ENCODE data around the gene ASPSCR1.

The ASPSCR1 gene

DNA sequence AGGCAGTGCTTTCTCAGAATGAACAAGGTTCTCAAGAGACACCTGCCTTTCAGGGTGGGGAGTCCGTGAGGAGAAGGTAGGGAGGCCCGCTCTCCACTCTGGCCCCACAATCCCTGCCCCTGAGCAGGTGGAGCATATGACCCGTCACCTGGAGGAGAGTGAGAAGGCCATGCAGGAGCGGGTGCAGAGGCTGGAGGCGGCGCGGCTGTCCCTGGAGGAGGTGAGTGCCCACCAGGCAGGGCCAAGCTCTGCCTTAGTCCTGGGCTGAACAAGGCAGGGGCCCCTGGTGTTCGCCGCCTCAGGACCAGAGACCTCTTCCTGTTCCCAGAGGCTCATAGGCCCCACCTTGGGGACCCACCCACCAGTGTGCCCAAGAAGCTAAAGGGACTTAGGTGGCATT lies 51.5 kb downstream of the ASPSCR1 start:
- TF ChIP-seq FOXP2 (optimal IDR thresholded peaks at IDR 0.05; ENCODE audit: borderline replicate concordance, extremely low read depth, extremely low read length, insufficient read depth): no peak
- TF ChIP-seq, protein P1, sequence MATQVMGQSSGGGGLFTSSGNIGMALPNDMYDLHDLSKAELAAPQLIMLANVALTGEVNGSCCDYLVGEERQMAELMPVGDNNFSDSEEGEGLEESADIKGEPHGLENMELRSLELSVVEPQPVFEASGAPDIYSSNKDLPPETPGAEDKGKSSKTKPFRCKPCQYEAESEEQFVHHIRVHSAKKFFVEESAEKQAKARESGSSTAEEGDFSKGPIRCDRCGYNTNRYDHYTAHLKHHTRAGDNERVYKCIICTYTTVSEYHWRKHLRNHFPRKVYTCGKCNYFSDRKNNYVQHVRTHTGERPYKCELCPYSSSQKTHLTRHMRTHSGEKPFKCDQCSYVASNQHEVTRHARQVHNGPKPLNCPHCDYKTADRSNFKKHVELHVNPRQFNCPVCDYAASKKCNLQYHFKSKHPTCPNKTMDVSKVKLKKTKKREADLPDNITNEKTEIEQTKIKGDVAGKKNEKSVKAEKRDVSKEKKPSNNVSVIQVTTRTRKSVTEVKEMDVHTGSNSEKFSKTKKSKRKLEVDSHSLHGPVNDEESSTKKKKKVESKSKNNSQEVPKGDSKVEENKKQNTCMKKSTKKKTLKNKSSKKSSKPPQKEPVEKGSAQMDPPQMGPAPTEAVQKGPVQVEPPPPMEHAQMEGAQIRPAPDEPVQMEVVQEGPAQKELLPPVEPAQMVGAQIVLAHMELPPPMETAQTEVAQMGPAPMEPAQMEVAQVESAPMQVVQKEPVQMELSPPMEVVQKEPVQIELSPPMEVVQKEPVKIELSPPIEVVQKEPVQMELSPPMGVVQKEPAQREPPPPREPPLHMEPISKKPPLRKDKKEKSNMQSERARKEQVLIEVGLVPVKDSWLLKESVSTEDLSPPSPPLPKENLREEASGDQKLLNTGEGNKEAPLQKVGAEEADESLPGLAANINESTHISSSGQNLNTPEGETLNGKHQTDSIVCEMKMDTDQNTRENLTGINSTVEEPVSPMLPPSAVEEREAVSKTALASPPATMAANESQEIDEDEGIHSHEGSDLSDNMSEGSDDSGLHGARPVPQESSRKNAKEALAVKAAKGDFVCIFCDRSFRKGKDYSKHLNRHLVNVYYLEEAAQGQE (IDR thresholded peaks at IDR 0.05; ENCODE audit: insufficient read depth in 1 of 2, low read depth in 2 of 2, low read length in 2 of 2): no peak
- no peak for TF ChIP-seq SIN3A (IDR thresholded peaks at IDR 0.05; ENCODE audit: borderline replicate concordance, insufficient read depth, low read length)
- TF ChIP-seq TAF1 (IDR thresholded peaks at IDR 0.05; ENCODE audit: borderline replicate concordance, insufficient read depth, low read length): no peak
- TF ChIP-seq POLR2AphosphoS5 (IDR thresholded peaks at IDR 0.05; ENCODE audit: low read depth, low read length): no peak

DNA sequence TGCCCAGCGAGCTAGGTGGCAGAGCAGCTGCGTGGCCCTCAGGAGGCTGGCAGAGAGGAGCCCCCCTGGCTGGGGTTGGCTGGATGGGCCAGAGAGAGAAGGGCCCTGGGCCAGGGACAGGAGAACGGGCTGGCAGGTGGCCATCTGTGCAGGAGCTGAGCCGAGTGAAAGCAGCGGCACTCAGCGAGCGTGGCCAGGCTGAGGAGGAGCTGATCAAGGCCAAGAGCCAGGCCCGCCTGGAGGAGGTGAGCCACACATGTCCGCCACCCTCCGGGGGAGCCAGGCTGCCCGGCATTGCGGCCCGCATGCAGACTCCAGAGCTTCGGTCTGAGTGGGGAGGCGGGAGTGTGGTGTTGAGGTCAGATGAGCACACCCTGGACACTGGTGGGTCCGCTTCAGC lies 52.0 kb downstream of the ASPSCR1 start:
- TF ChIP-seq POLR2AphosphoS5 (IDR thresholded peaks at IDR 0.05; ENCODE audit: low read depth, low read length): no peak
- TF ChIP-seq SIN3A (IDR thresholded peaks at IDR 0.05; ENCODE audit: borderline replicate concordance, insufficient read depth, low read length): no peak
- no peak for TF ChIP-seq TAF1 (IDR thresholded peaks at IDR 0.05; ENCODE audit: borderline replicate concordance, insufficient read depth, low read length)
- no peak for TF ChIP-seq FOXP2 (optimal IDR thresholded peaks at IDR 0.05; ENCODE audit: borderline replicate concordance, extremely low read depth, extremely low read length, insufficient read depth)
- TF ChIP-seq, protein P1 (IDR thresholded peaks at IDR 0.05; ENCODE audit: insufficient read depth in 1 of 2, low read depth in 2 of 2, low read length in 2 of 2): no peak

DNA sequence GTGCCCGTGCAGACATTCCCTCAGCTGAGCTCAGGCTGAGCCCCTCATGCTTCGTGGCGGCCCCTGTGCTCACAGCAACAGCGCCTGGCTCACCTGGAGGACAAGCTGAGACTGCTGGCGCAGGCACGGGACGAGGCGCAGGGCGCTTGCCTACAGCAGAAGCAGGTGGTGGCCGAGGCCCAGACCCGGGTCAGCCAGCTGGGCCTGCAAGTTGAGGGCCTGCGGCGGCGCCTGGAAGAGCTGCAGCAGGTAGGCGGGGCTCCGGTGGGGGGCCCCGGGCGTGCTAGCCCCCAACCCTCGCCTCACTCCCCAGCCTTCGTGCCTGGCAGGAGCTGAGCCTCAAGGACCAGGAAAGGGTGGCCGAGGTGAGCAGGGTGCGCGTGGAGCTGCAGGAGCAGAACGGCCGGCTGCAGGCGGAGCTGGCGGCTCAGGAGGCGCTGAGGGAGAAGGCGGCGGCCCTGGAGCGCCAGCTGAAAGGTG lies 52.6 kb downstream of the ASPSCR1 start:
- TF ChIP-seq, protein P1 (IDR thresholded peaks at IDR 0.05; ENCODE audit: insufficient read depth in 1 of 2, low read depth in 2 of 2, low read length in 2 of 2): no peak
- TF ChIP-seq FOXP2 (optimal IDR thresholded peaks at IDR 0.05; ENCODE audit: borderline replicate concordance, extremely low read depth, extremely low read length, insufficient read depth) (no peak), SIN3A (IDR thresholded peaks at IDR 0.05; ENCODE audit: borderline replicate concordance, insufficient read depth, low read length) (no peak), POLR2AphosphoS5 (IDR thresholded peaks at IDR 0.05; ENCODE audit: low read depth, low read length) (no peak), TAF1 (IDR thresholded peaks at IDR 0.05; ENCODE audit: borderline replicate concordance, insufficient read depth, low read length) (no peak)

DNA sequence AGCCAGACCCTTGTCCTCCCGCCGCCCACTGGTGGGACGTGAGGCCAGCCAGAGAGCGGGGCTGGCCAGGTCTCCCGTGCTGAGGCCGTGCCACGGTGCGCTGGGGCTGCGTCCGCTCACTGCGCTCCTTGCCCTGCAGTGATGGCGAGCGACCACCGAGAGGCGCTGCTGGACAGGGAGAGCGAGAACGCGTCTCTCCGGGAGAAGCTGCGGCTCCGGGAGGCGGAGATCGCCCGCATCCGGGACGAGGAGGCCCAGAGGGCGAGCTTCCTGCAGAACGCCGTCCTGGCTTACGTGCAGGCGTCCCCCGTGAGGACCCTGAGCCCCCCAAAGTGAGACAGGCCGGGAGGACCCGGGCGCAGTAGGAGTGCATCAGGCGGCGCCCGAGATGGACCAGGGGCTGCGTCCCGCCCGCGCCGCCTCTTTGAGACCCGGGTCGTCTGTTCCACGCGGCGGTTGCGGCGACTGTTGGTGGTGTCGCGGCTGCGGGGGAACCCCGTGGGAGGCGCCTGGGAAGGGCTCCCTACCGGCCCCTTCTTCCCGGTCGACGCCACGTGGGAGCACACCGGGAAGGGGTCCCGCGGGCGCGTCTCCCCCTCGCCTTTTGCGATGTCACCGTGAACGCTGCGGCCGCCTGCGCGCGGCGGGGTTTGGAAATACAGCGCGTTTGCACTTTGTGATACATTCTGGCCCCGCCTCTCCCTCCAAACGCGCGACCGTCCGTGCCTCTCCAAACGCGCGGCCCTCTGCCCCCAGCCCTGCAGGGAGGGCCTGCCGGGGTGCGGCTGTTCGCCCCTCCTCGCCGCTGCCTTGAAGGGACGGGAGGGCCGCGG lies 53.3 kb downstream of the ASPSCR1 start:
- TF ChIP-seq FOXP2 (optimal IDR thresholded peaks at IDR 0.05; ENCODE audit: borderline replicate concordance, extremely low read depth, extremely low read length, insufficient read depth) (no peak), TAF1 (IDR thresholded peaks at IDR 0.05; ENCODE audit: borderline replicate concordance, insufficient read depth, low read length) (no peak), POLR2AphosphoS5 (IDR thresholded peaks at IDR 0.05; ENCODE audit: low read depth, low read length) (peak; percentile 44; the same call in 1 of the 2 replicates), SIN3A (IDR thresholded peaks at IDR 0.05; ENCODE audit: borderline replicate concordance, insufficient read depth, low read length) (0 out of 2 replicates have a peak, but pooled peaks have one; percentile 20)
- TF ChIP-seq, protein P1 (IDR thresholded peaks at IDR 0.05; ENCODE audit: insufficient read depth in 1 of 2, low read depth in 2 of 2, low read length in 2 of 2): no peak
